NB4 (cell line): Measurements from ENCODE around the gene VAMP2.

ENCODE experiments used
- MAX ChIP-seq: IDR thresholded peaks from 2 replicates; pipeline ENCODE4 v1.6.1; 2011; ENCODE audit warnings: low read depth, low read length
- POLR2A ChIP-seq: IDR thresholded peaks from 2 replicates; pipeline ENCODE4 v1.6.1; 2011; ENCODE audit warnings: mild to moderate bottlenecking; ENCODE audit not compliant: insufficient read length; ENCODE audit errors: extremely low read depth
- TF ChIP-seq, protein P1 (sequence below): IDR thresholded peaks from one replicate; pipeline ENCODE4 v1.5.1; 2012; ENCODE audit warnings: low read depth, low read length

DNA sequence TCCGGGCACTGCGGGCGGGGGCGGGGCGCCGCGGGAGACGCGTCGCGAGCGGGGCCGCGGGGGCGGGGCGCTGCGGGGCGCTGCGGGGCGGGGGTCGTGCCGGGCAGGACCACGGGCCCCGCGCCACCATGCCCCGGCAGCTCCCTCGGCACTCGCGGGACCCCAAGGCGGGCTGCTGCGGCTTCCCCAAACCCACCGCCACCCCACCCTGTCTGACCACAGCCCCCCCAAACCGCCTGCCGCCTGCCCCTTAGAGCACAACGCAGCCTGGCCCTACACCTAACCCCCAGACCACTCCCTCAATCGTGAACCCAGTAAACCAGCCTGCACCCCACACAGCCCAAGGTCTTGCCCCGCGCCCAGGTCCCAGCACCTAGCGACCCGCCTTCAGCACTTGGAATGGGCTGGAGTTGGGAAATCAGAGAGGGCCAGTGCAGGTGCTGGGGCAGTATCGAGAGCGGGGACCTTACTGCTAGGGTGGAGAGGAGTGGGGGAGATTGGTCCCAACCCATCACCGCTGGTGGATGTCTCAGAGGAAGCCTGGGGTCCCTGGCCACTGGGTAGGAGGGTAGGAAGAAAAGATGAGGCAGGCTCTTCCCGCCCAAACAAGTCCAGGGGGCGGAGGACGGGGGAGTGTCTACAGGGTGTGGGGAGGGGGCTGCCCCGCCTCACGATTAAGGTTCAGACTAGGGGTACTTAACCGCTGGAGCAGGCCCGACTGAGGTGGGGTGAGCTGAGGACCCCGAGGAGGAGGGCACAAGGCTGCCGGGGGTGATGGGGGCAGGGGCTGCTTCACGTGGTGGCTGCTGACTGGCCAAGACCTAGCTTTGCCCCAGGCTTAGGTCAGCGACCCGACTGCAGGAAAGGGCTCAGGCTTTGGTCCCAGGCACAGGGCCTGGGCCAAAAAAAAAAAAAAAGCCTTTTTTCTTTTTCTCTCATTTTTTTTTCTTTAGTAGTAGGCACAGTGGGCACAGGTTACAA, 539 bp upstream of the VAMP2 start:
- TF ChIP-seq, protein P1, sequence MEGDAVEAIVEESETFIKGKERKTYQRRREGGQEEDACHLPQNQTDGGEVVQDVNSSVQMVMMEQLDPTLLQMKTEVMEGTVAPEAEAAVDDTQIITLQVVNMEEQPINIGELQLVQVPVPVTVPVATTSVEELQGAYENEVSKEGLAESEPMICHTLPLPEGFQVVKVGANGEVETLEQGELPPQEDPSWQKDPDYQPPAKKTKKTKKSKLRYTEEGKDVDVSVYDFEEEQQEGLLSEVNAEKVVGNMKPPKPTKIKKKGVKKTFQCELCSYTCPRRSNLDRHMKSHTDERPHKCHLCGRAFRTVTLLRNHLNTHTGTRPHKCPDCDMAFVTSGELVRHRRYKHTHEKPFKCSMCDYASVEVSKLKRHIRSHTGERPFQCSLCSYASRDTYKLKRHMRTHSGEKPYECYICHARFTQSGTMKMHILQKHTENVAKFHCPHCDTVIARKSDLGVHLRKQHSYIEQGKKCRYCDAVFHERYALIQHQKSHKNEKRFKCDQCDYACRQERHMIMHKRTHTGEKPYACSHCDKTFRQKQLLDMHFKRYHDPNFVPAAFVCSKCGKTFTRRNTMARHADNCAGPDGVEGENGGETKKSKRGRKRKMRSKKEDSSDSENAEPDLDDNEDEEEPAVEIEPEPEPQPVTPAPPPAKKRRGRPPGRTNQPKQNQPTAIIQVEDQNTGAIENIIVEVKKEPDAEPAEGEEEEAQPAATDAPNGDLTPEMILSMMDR, result no peak
- TF ChIP-seq POLR2A (no peak), MAX (no peak)
